ENCODE measurements around the gene RPS23.

The RPS23 gene

DNA sequence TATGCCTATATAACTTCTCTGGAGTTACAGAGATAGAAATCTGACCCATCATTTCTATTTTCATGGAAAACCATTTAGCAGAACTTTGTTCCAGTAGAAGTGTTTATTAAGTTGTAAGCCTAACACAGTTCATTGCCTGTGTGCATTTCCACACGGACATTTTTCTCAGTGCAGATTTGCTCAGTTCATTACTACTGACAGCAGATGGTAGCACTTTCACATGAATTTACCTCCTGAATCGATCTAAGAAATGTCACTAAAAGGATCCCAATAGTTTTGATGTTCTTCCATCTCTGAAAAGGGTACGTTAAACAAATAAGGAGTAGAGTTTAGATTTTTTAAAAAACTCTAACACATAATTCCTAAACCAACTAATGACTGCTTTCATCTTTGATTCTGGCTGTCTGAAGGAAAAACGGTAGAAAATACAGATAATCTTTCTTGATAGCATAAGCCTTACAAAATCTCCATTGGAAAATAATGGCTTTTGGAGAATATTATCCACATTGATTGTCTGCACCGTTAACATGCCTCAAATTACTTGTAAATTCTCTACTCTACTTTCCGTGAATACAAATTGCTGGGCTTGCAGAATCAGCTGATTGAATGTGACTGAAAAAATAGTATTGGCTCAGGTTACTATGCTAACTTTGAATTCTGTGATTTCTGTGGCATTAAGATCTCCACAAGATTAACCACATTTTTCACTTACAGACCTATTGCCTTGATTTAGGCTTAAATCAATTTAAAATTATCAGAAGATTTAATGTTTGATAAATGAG, 33.1 kb downstream of the RPS23 start:
- no peak for TF ChIP-seq SUZ12 (IDR thresholded peaks at IDR 0.05)
- no peak for TF ChIP-seq SP1 (IDR thresholded peaks at IDR 0.05)
- no peak for TF ChIP-seq ELF4 (IDR thresholded peaks at IDR 0.05)
- no peak for TF ChIP-seq FOXA1 (IDR thresholded peaks at IDR 0.05)
- no peak for TF ChIP-seq ARNT (IDR thresholded peaks at IDR 0.05)
- TF ChIP-seq TARDBP (IDR thresholded peaks at IDR 0.05): no peak
- TF ChIP-seq FOXM1 (IDR thresholded peaks at IDR 0.05; ENCODE audit: borderline replicate concordance): no peak
- TF ChIP-seq BHLHE40 (IDR thresholded peaks at IDR 0.05; ENCODE audit: borderline replicate concordance): no peak
- TF ChIP-seq, protein P1, sequence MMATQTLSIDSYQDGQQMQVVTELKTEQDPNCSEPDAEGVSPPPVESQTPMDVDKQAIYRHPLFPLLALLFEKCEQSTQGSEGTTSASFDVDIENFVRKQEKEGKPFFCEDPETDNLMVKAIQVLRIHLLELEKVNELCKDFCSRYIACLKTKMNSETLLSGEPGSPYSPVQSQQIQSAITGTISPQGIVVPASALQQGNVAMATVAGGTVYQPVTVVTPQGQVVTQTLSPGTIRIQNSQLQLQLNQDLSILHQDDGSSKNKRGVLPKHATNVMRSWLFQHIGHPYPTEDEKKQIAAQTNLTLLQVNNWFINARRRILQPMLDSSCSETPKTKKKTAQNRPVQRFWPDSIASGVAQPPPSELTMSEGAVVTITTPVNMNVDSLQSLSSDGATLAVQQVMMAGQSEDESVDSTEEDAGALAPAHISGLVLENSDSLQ (IDR thresholded peaks at IDR 0.05): no peak
- no peak for TF ChIP-seq NFRKB (IDR thresholded peaks at IDR 0.05)
- no peak for TF ChIP-seq LEF1 (IDR thresholded peaks at IDR 0.05; ENCODE audit: borderline replicate concordance)
- no peak for TF ChIP-seq L3MBTL2 (conservative IDR thresholded peaks at IDR 0.05)
- TF ChIP-seq ZNF384 (IDR thresholded peaks at IDR 0.05): no peak
- no peak for TF ChIP-seq FOXK2 (IDR thresholded peaks at IDR 0.05)
- no peak for TF ChIP-seq CTBP1 (IDR thresholded peaks at IDR 0.05; ENCODE audit: borderline replicate concordance)
- ChIA-PET POLR2A (no interaction called here), CTCF (no interaction called here)
- DNase-seq (ENCODE audit: extremely low spot score): no peak

DNA sequence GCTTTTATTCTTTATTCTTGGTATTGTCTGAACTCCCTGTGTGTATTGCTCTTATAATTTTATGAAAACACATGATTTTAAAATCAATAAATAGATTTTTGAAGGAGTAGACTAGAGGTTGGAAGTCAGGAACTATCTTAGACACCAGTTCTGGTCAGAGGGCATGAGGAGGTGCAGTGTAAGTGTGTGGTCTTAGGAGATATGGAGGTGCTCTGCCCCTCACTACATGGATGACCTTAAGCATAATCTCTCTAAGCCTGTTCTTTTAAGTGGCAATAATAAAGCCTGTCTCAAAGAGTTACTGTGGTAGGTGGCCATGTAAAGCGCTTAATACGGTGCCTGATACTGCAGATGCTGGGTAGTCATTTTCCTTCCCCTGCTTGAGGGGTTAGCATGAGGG, 34.0 kb downstream of the RPS23 start:
- TF ChIP-seq BHLHE40 (IDR thresholded peaks at IDR 0.05; ENCODE audit: borderline replicate concordance) (no peak), ELF4 (IDR thresholded peaks at IDR 0.05) (no peak), NFRKB (IDR thresholded peaks at IDR 0.05) (no peak), ZNF384 (IDR thresholded peaks at IDR 0.05) (no peak), FOXM1 (IDR thresholded peaks at IDR 0.05; ENCODE audit: borderline replicate concordance) (no peak), CTBP1 (IDR thresholded peaks at IDR 0.05; ENCODE audit: borderline replicate concordance) (no peak), SP1 (IDR thresholded peaks at IDR 0.05) (no peak), SUZ12 (IDR thresholded peaks at IDR 0.05) (no peak)
- ChIA-PET POLR2A (no interaction called here), CTCF (interaction anchor here (0.7 kb wide), 1 partner anchor 122 kb away, joined by 3 read pairs; no protein-coding TSS in a partner anchor)
- no peak for DNase-seq (ENCODE audit: extremely low spot score)

DNA sequence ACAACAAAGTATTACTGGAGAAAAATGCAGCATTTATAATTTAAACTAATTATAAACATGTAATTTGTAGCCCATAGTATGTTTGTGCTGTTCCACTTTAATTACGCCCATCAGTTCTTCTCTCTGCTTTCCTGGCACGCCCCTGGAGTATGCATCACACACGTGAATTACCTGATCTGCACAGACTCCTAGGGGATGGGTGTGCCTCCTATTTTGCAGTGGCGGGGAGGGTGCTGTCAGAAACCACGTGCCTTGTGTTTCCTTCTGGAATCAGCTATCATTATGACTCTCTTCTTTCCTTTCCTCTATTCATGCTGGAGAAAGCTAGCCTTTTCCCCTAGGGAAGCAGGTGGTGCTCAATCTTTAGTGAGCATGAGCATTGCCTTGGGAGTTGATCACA, 43.3 kb downstream of the RPS23 start:
- POLR2A ChIA-PET: no interaction called here
- CTCF ChIA-PET: interaction anchor here (0.6 kb wide), 1 partner anchor 77 kb away, joined by 3 read pairs; no protein-coding TSS in a partner anchor
- TF ChIP-seq L3MBTL2 (conservative IDR thresholded peaks at IDR 0.05): no peak
- TF ChIP-seq HDGF (IDR thresholded peaks at IDR 0.05; ENCODE audit: borderline replicate concordance): no peak
- TF ChIP-seq BHLHE40 (IDR thresholded peaks at IDR 0.05; ENCODE audit: borderline replicate concordance): no peak
- TF ChIP-seq, protein P1 (IDR thresholded peaks at IDR 0.05): no peak
- TF ChIP-seq ZNF384 (IDR thresholded peaks at IDR 0.05): no peak
- TF ChIP-seq SUZ12 (IDR thresholded peaks at IDR 0.05): no peak
- TF ChIP-seq TARDBP (IDR thresholded peaks at IDR 0.05): no peak
- TF ChIP-seq FOXA1 (IDR thresholded peaks at IDR 0.05): no peak
- no peak for TF ChIP-seq LEF1 (IDR thresholded peaks at IDR 0.05; ENCODE audit: borderline replicate concordance)
- no peak for TF ChIP-seq CTBP1 (IDR thresholded peaks at IDR 0.05; ENCODE audit: borderline replicate concordance)
- no peak for TF ChIP-seq FOXM1 (IDR thresholded peaks at IDR 0.05; ENCODE audit: borderline replicate concordance)
- TF ChIP-seq NFRKB (IDR thresholded peaks at IDR 0.05): no peak
- TF ChIP-seq FOXK2 (IDR thresholded peaks at IDR 0.05): no peak
- TF ChIP-seq ELF4 (IDR thresholded peaks at IDR 0.05): no peak
- TF ChIP-seq ARNT (IDR thresholded peaks at IDR 0.05): no peak
- no peak for DNase-seq (ENCODE audit: extremely low spot score)

DNA sequence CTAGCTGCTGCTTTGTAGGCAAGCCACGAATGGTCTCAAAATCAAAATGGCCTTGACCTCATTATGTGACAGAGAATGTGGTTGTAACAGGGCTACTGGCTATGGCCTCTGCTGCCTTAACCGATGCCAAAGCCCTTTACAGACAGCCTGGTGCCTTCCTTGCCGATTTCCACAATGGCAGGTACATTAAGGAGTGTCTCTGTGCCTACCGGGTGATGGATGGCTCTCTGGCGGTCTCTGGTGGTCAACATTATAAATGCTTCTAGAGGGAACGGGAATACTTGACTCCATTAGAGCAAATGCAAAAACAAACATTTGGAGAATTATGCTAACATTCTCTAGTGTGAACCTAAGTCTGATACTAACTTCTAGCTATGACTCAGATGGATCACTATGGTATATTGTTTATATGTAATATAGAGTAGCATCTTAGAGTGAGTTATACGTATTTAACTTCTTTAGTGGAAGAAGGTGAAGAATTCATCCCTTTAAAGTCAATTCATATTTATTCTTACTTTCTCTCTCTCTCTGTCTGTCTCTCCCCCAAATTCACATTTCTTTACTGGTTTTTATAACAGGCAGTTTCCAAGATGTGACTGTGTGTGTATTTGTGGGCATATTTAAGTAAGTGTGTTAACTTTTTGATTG, 52.5 kb downstream of the RPS23 start:
- POLR2A ChIA-PET: no interaction called here
- TF ChIP-seq, protein P1 (IDR thresholded peaks at IDR 0.05): no peak
- TF ChIP-seq TARDBP (IDR thresholded peaks at IDR 0.05) (no peak), NFRKB (IDR thresholded peaks at IDR 0.05) (no peak), ARNT (IDR thresholded peaks at IDR 0.05) (no peak), SP1 (IDR thresholded peaks at IDR 0.05) (no peak), LEF1 (IDR thresholded peaks at IDR 0.05; ENCODE audit: borderline replicate concordance) (no peak), ELF4 (IDR thresholded peaks at IDR 0.05) (no peak), L3MBTL2 (conservative IDR thresholded peaks at IDR 0.05) (no peak), HDGF (IDR thresholded peaks at IDR 0.05; ENCODE audit: borderline replicate concordance) (no peak), SUZ12 (IDR thresholded peaks at IDR 0.05) (no peak), ZNF384 (IDR thresholded peaks at IDR 0.05) (no peak), CTBP1 (IDR thresholded peaks at IDR 0.05; ENCODE audit: borderline replicate concordance) (no peak), FOXK2 (IDR thresholded peaks at IDR 0.05) (no peak), BHLHE40 (IDR thresholded peaks at IDR 0.05; ENCODE audit: borderline replicate concordance) (no peak), FOXA1 (IDR thresholded peaks at IDR 0.05) (no peak), FOXM1 (IDR thresholded peaks at IDR 0.05; ENCODE audit: borderline replicate concordance) (no peak)
- DNase-seq (ENCODE audit: extremely low spot score): peak; percentile 69
- CTCF ChIA-PET: interaction anchor here (0.6 to 1.1 kb wide), 7 partner anchors 9 to 374 kb away, joined by 3 to 11 read pairs (median 3); no protein-coding TSS in a partner anchor

Data from HEK293T (cell line).